H9 (cell line): ENCODE measurements around the gene GTF3A. TPM values are rescaled to one million over a fixed set of nuclear protein-coding genes. Genes with fewer than 3 reads are reported as not detected.

Source experiments
- DNase-seq: peaks from one replicate; pipeline ENCODE4 v3.0.0-alpha.2; 2017
- H2AFZ ChIP-seq: one replicate; pipeline ENCODE4 v1.6.1; 2013; ENCODE audit warnings: mild to moderate bottlenecking, low read length, control low read depth, moderate library complexity
- H2AK5ac ChIP-seq: 2 replicates; pipeline ENCODE4 v1.6.1; 2013; ENCODE audit warnings: low read length, control low read depth, mixed read lengths; ENCODE audit not compliant: insufficient read length
- H2BK120ac ChIP-seq: one replicate; pipeline ENCODE4 v1.6.1; 2013; ENCODE audit warnings: low read depth, mild to moderate bottlenecking, low read length, control low read depth, inconsistent platforms; ENCODE audit not compliant: poor library complexity, severe bottlenecking
- H2BK12ac ChIP-seq: 2 replicates; pipeline ENCODE4 v1.6.1; 2013; ENCODE audit warnings: low read length, control low read depth, mixed read lengths, low read depth; ENCODE audit not compliant: insufficient read length
- H2BK15ac ChIP-seq: 2 replicates; pipeline ENCODE4 v1.6.1; 2013; ENCODE audit warnings: low read depth, low read length, control low read depth
- H2BK20ac ChIP-seq: one replicate; pipeline ENCODE4 v1.6.1; 2013; ENCODE audit warnings: low read depth, mild to moderate bottlenecking, low read length, control low read depth, inconsistent platforms; ENCODE audit not compliant: poor library complexity, severe bottlenecking
- H2BK5ac ChIP-seq: 2 replicates; pipeline ENCODE4 v1.6.1; 2013; ENCODE audit warnings: low read length, control low read depth, mixed read lengths; ENCODE audit not compliant: insufficient read length
- H3K14ac ChIP-seq: 2 replicates; pipeline ENCODE4 v1.6.1; 2013; ENCODE audit warnings: low read length, control low read depth; ENCODE audit not compliant: insufficient read depth
- H3K18ac ChIP-seq: 2 replicates; pipeline ENCODE4 v1.6.1; 2013; ENCODE audit warnings: low read depth, mild to moderate bottlenecking, mixed read lengths, low read length, control low read depth; ENCODE audit not compliant: insufficient read length
- H3K23ac ChIP-seq: 2 replicates; pipeline ENCODE4 v1.6.1; 2013; ENCODE audit warnings: low read length, control low read depth, mixed read lengths, low read depth; ENCODE audit not compliant: insufficient read length
- H3K23me2 ChIP-seq: 2 replicates; pipeline ENCODE4 v1.6.1; 2013; ENCODE audit warnings: low read depth, mild to moderate bottlenecking, mixed read lengths, low read length, control low read depth; ENCODE audit not compliant: insufficient read length, poor library complexity, severe bottlenecking
- H3K27ac ChIP-seq: 2 replicates; pipeline ENCODE4 v1.5.1; 2013; ENCODE audit warnings: low read length, control low read depth, mixed read lengths, low read depth; ENCODE audit not compliant: insufficient read length
- H3K27me3 ChIP-seq: 2 replicates; pipeline ENCODE4 v1.6.1; 2013; ENCODE audit warnings: low read length, control low read depth, inconsistent platforms; ENCODE audit not compliant: insufficient read depth
- H3K4ac ChIP-seq: 2 replicates; pipeline ENCODE4 v1.6.1; 2013; ENCODE audit warnings: low read depth, mild to moderate bottlenecking, control low read depth, inconsistent platforms, low read length, moderate library complexity
- H3K4me1 ChIP-seq: 2 replicates; pipeline ENCODE4 v1.6.1; 2013; ENCODE audit warnings: low read length, control low read depth, inconsistent platforms; ENCODE audit not compliant: insufficient read depth
- H3K4me2 ChIP-seq: 2 replicates; pipeline ENCODE4 v1.6.1; 2013; ENCODE audit warnings: low read length, control low read depth, mixed read lengths; ENCODE audit not compliant: insufficient read length, insufficient read depth
- H3K56ac ChIP-seq: 2 replicates; pipeline ENCODE4 v1.6.1; 2013; ENCODE audit warnings: low read depth, mild to moderate bottlenecking, mixed read lengths, low read length, control low read depth; ENCODE audit not compliant: insufficient read length
- H3K79me1 ChIP-seq: 2 replicates; pipeline ENCODE4 v1.6.1; 2013; ENCODE audit warnings: low read depth, mild to moderate bottlenecking, moderate library complexity, low read length, control low read depth, inconsistent platforms; ENCODE audit not compliant: insufficient read depth, poor library complexity, severe bottlenecking
- H3K79me2 ChIP-seq: 2 replicates; pipeline ENCODE4 v1.6.1; 2013; ENCODE audit warnings: low read length, control low read depth, inconsistent platforms; ENCODE audit not compliant: insufficient read depth
- H3K9ac ChIP-seq: 2 replicates; pipeline ENCODE4 v1.6.1; 2013; ENCODE audit warnings: low read length, control low read depth, mixed read lengths; ENCODE audit not compliant: insufficient read length; ENCODE audit errors: extremely low read depth
- H3K9me3 ChIP-seq: one replicate; pipeline ENCODE4 v1.6.1; 2013; ENCODE audit warnings: low read depth, low read length, inconsistent platforms; ENCODE audit not compliant: control insufficient read depth
- H3T11ph ChIP-seq: one replicate; pipeline ENCODE4 v1.6.1; 2013; ENCODE audit warnings: mild to moderate bottlenecking, low read length, control low read depth, inconsistent platforms
- H4K20me1 ChIP-seq: one replicate; pipeline ENCODE4 v1.6.1; 2013; ENCODE audit not compliant: control insufficient read depth, insufficient read length, insufficient read depth
- H4K5ac ChIP-seq: 2 replicates; pipeline ENCODE4 v1.6.1; 2013; ENCODE audit warnings: low read depth, mild to moderate bottlenecking, mixed read lengths, low read length, control low read depth; ENCODE audit not compliant: insufficient read length
- H4K8ac ChIP-seq: replicated peaks from 2 replicates; pipeline ENCODE4 v1.6.1; 2013; ENCODE audit warnings: low read length, control low read depth, mixed read lengths, low read depth; ENCODE audit not compliant: insufficient read length
- H4K91ac ChIP-seq: 2 replicates; pipeline ENCODE4 v1.6.1; 2013; ENCODE audit warnings: low read depth, mild to moderate bottlenecking, moderate library complexity, mixed read lengths, low read length, control low read depth; ENCODE audit not compliant: insufficient read length
- H3K27ac Mint-ChIP-seq, 3 experiments: 2 replicates in 2 of 3; 3 replicates in 1 of 3; pipeline ENCODE4 v1.8.0; 2020 to 2021; ENCODE audit warnings: mixed read lengths in 3 of 3, mild to moderate bottlenecking in 1 of 3, moderate library complexity in 1 of 3
- H3K27me3 Mint-ChIP-seq: 2 replicates; pipeline ENCODE4 v1.8.0; 2021; ENCODE audit warnings: low read depth, mild to moderate bottlenecking, moderate library complexity, mixed read lengths
- H3K36me3 Mint-ChIP-seq, 3 experiments: 2 replicates in 2 of 3; 3 replicates in 1 of 3; pipeline ENCODE4 v1.8.0; 2020 to 2021; ENCODE audit warnings: low read depth in 3 of 3, mixed read lengths in 3 of 3; ENCODE audit not compliant: insufficient read depth in 1 of 3
- H3K4me1 Mint-ChIP-seq, 2 experiments: 2 replicates each; pipeline ENCODE4 v1.8.0; 2020; ENCODE audit warnings: mixed read lengths in 2 of 2
- H3K4me3 Mint-ChIP-seq, 2 experiments: 2 replicates in 1 of 2; 3 replicates in 1 of 2; pipeline ENCODE4 v1.8.0; 2020 to 2021; ENCODE audit warnings: mild to moderate bottlenecking in 2 of 2, mixed read lengths in 2 of 2, moderate library complexity in 1 of 2
- H3K9me3 Mint-ChIP-seq, 2 experiments: 2 replicates in 1 of 2; 3 replicates in 1 of 2; pipeline ENCODE4 v1.8.0; 2020; ENCODE audit warnings: mild to moderate bottlenecking in 2 of 2, mixed read lengths in 2 of 2, moderate library complexity in 1 of 2
- CTCF ChIP-seq: fragments of 200-600 bp; sonication (generic); conservative IDR thresholded peaks from 3 replicates; pipeline ENCODE4 v1.8.0; 2021; ENCODE audit warnings: antibody characterized with exemption, mild to moderate bottlenecking
- WGBS: extraction: QIAGEN DNeasy Blood & Tissue Kit; methylation state at CpG from one replicate; pipeline ENCODE4 v1.1.7; 2013; ENCODE audit warnings: missing lambda C conversion rate, low lambda C conversion rate, mixed read lengths; ENCODE audit not compliant: insufficient read length; ENCODE audit errors: extremely low coverage; 5-methylcytosine and 5-hydroxymethylcytosine counted together
- total RNA-seq: library from RNA; stranded (reverse); gene quantifications from 2 replicates; pipeline ENCODE4 v1.2.1, GENCODE V29; 2021

Gene GTF3A
- total RNA-seq, 1 experiment from 2014 or later: 70.0 TPM

GRCh38 chr13:27395007-27395510, 29.4 kb upstream of the GTF3A start:
- H3K4me1 ChIP-seq: no peaks in the 10 kb centered on the region
- no peak overlapping the region for H4K91ac ChIP-seq
- H3K79me1 ChIP-seq: no peaks in the 10 kb centered on the region
- no peak for DNase-seq
- H3K79me2 ChIP-seq: no peaks in the 10 kb centered on the region
- H3K9me3 ChIP-seq: no peaks in the 10 kb centered on the region
- no peak for TF ChIP-seq CTCF
- H3K27ac ChIP-seq: no peak overlapping the region
- no peak overlapping the region for H2BK5ac ChIP-seq
- H3K4me2 ChIP-seq: no peak overlapping the region
- no peaks in the 10 kb centered on the region for H3K27me3 ChIP-seq
- H4K8ac ChIP-seq: no peak overlapping the region
- no peak overlapping the region for H2AK5ac ChIP-seq
- no peaks in the 10 kb centered on the region for H3K23me2 ChIP-seq
- H2BK12ac ChIP-seq: no peak overlapping the region
- Mint-ChIP-seq H3K4me1 (peaks cover 0 to 4% of the 10 kb centered on the region in 2 experiments; a peak in 1 of 4 replicates), H3K36me3 (no peaks in the 10 kb centered on the region), H3K4me3 (no peak overlapping the region), H3K27me3 (no peaks in the 10 kb centered on the region; the same call in 1 of the 2 replicates), H3K27ac (no peak overlapping the region), H3K9me3 (no peaks in the 10 kb centered on the region)
- H3K18ac ChIP-seq: no peak overlapping the region
- no peak overlapping the region for H2BK15ac ChIP-seq
- H4K5ac ChIP-seq: no peak overlapping the region
- no peak overlapping the region for H2BK120ac ChIP-seq
- no peak overlapping the region for H3K14ac ChIP-seq
- H4K20me1 ChIP-seq: no peaks in the 10 kb centered on the region
- H3K9ac ChIP-seq: no peak overlapping the region
- H2BK20ac ChIP-seq: no peak overlapping the region
- H3T11ph ChIP-seq: no peak overlapping the region
- H2AFZ ChIP-seq: no peak overlapping the region
- no peak overlapping the region for H3K4ac ChIP-seq
- H3K56ac ChIP-seq: no peak overlapping the region
- no CpG with 5 or more reads among the region's 14 CpGs for WGBS
- no peak overlapping the region for H3K23ac ChIP-seq
